Adipocyte (in vitro differentiated cells): Measurements from ENCODE around the gene C1QTNF3.

Experiments used
- DNase-seq: peaks from one replicate; pipeline ENCODE4 v3.0.0-alpha.2; 2015; ENCODE audit warnings: low read depth
- H3K27me3 ChIP-seq: replicated peaks from 2 replicates; pipeline ENCODE4 v1.7.0; 2013; ENCODE audit warnings: mild to moderate bottlenecking, low read length, moderate library complexity; ENCODE audit not compliant: control insufficient read depth, insufficient read depth
- H3K36me3 ChIP-seq: 2 replicates; pipeline ENCODE4 v1.7.0; 2013; ENCODE audit warnings: low read length, mild to moderate bottlenecking, moderate library complexity; ENCODE audit not compliant: control insufficient read depth, insufficient read depth, severe bottlenecking
- H3K4me1 ChIP-seq: 2 replicates; pipeline ENCODE4 v1.7.0; 2013; ENCODE audit warnings: mild to moderate bottlenecking, low read length, moderate library complexity; ENCODE audit not compliant: control insufficient read depth, insufficient read depth
- H3K4me3 ChIP-seq: 2 replicates; pipeline ENCODE4 v1.7.0; 2013; ENCODE audit warnings: mild to moderate bottlenecking, low read length, moderate library complexity
- H3K9ac ChIP-seq: 2 replicates; pipeline ENCODE4 v1.7.0; 2013; ENCODE audit warnings: mild to moderate bottlenecking, low read length, moderate library complexity
- H3K9me3 ChIP-seq: 2 replicates; pipeline ENCODE4 v1.7.0; 2013; ENCODE audit warnings: mild to moderate bottlenecking, low read length, moderate library complexity; ENCODE audit not compliant: control insufficient read depth

C1QTNF3 gene

DNA sequence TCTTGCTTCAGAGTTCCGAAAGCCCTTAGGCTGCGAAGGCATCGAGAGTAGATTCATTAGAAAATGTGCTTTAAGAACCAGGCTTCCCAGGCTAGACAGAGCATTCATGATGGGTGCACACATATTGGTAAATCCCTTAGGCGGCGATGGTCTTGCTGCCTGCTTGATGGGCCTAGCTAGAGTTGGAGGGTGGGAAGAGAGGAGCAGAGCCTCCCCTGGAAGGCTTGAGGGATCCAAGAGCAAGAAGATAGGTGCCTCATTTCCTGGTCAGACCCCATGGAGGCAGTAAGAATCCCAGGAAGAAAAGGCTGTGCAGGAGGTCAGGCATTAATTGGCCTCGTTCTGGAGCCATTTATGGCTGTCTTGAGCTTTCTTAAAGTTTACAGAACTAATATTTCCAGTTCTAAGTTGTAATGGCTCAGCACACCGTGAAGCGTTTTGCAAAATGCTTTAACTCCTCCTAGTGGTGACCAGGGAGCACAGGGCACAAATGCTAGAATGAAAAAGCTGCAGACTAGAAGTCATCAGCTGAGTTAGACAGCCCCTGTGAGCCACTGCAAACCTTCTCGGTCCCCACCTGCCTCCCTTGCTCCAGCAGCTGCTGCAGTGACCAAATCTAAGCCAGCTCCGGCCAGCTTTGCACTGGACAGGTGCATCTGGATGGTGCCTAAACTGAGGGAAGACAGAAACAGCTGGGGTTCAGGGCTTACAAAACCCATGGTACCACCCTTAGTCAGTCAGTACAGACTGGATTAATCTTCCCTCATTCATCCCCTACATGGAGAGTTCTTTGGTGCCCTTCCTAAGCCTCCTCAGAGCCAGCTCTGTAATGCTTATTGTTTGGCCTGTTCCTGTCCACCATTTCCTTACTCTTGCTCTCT, 73.2 kb downstream of the C1QTNF3 start:
- Histone ChIP-seq H3K4me3 (no peak overlapping the region), H3K9me3 (no peaks in the 10 kb centered on the region), H3K36me3 (no peaks in the 10 kb centered on the region), H3K27me3 (no peaks in the 10 kb centered on the region), H3K4me1 (no peaks in the 10 kb centered on the region), H3K9ac (no peak overlapping the region)
- peak; percentile 83 for DNase-seq

DNA sequence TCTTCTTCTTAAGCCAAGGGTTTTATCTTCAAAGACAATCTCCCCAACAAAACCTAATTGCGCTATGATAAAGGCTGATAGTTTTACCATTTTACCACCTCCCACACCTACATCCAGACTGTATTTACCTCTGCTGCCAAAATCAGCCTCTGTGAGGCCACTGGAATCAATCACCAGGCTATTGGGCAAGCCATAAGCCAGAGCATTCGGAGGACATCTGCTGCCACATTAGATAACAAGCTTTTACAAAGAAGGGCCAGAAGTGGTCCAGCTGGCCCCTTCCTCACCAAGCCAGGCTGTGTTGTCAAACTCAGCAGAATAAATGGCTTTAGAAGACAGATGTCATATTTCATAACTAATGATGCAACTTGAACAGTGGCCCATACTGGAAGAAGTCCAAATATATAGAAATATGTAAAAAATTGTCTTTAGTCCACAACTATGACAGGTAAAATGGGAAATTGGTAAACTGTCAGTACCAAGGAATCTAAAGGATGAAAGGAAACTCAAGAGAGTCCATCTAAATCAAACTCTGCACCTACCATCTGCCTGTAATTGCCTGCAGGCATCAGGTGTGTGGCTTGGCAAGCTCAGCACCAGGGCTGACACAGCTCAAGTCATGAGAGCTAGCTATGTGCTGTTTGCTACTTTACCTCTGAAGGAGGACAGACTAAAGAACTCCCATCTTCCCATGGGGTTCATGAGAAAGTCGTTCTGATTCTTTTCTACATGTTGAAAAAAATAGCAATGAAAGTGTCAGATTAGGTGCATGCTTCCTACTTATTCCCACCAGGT, 74.6 kb downstream of the C1QTNF3 start:
- Histone ChIP-seq H3K9ac (no peak overlapping the region), H3K4me1 (no peaks in the 10 kb centered on the region), H3K27me3 (no peaks in the 10 kb centered on the region), H3K4me3 (no peak overlapping the region), H3K36me3 (no peaks in the 10 kb centered on the region), H3K9me3 (no peaks in the 10 kb centered on the region)
- no peak for DNase-seq
